OCI-LY1 (cell line): ENCODE measurements around the gene CD2AP.

Experiments
- CTCF ChIP-seq: fragments of 200-600 bp; sonication (generic), shearing (Covaris generic); IDR thresholded peaks from 2 replicates; pipeline ENCODE4 v1.5.1; 2017; ENCODE audit warnings: mild to moderate bottlenecking, antibody characterized with exemption, low read length, moderate library complexity, mixed read lengths
- EZH2 ChIP-seq: fragments of 200-600 bp; sonication (generic), shearing (Covaris generic); IDR thresholded peaks from 2 replicates; pipeline ENCODE4 v1.8.0; 2017; ENCODE audit warnings: borderline replicate concordance, mixed run types, mild to moderate bottlenecking, antibody characterized with exemption, low read length, moderate library complexity, mixed read lengths

- no peak for TF ChIP-seq CTCF
- TF ChIP-seq EZH2: no peak
Observed at GRCh38 chr6:47674673-47675072, 197.1 kb downstream of the CD2AP start.
